T1000 (cell line): ENCODE data around the gene LRIG2.
"Not testable (repeated sequence)": the region's sequence is repeated elsewhere in the genome, so short reads cannot be mapped to it uniquely, and the experiment has no call there.

Experiments
- DNase-seq: peaks from one replicate; lab custom pipeline; 2025; ENCODE audit warnings: mixed read lengths; lab: John Stamatoyannopoulos, UW

Gene LRIG2, protein sequence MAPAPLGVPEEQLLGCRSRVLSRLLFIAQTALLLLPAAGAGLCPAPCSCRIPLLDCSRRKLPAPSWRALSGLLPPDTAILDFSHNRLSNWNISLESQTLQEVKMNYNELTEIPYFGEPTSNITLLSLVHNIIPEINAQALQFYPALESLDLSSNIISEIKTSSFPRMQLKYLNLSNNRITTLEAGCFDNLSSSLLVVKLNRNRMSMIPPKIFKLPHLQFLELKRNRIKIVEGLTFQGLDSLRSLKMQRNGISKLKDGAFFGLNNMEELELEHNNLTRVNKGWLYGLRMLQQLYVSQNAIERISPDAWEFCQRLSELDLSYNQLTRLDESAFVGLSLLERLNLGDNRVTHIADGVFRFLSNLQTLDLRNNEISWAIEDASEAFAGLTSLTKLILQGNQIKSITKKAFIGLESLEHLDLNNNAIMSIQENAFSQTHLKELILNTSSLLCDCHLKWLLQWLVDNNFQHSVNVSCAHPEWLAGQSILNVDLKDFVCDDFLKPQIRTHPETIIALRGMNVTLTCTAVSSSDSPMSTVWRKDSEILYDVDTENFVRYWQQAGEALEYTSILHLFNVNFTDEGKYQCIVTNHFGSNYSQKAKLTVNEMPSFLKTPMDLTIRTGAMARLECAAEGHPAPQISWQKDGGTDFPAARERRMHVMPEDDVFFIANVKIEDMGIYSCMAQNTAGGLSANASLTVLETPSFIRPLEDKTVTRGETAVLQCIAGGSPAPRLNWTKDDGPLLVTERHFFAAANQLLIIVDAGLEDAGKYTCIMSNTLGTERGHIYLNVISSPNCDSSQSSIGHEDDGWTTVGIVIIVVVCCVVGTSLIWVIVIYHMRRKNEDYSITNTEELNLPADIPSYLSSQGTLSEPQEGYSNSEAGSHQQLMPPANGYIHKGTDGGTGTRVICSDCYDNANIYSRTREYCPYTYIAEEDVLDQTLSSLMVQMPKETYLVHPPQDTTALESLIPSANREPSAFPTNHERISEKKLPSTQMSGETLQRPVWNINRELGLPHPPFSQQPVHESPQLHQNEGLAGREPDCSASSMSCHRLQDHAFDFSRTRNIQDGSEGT

GRCh38 chr1:113072757-113073478, at the start of gene LRIG2:
TSS of gene LRIG2 (plus strand) at chr1:113073198. CDS start at chr1:113073407, 209 bp downstream.
- DNase-seq, result peak; percentile 94

DNA sequence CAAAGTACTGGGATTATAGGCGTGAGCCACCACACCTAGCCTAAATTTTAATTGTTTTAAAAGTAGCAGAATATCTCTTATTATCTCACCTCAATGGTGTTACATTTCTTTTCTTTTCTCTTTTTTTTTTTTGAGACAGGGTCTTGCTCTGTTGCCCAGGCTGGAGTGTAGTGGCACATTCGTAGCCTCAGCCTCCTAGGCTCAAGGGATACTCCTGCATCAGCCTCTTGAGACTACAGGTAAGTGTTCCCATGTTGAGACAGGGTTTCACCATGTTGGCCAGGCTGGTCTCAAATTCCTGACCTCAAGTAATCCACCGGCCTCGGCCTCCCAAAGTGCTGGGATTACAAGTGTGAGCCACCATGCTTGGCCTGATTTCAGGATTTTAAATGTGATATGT, 49.7 kb upstream of the LRIG2 start:
- DNase-seq, result not testable (repeated sequence)

- DNase-seq, result no peak
Observed at GRCh38 chr1:113027007-113027406, 46.0 kb upstream of the LRIG2 start.

- no peak for DNase-seq
Observed at GRCh38 chr1:113027449-113027848, 45.5 kb upstream of the LRIG2 start.

DNA sequence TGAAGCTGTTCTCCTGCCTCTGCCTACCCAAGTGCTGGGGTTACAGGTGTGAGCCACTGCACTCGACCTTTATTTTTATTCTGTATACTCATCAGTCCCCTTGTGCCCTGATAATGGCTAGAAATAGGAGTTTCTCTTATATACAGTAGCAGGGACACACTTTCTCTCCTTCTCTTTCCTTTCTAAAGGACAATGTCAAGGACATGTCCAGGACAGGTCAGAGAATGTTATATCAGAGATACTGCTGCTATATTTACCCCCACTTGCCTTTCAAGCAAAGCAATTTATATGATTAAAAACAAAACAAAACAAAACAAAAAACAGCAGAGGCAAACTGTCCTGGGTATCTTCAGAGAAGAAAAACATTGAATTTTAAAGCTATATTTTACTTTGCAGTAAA, 43.2 kb upstream of the LRIG2 start:
- no peak for DNase-seq

DNA sequence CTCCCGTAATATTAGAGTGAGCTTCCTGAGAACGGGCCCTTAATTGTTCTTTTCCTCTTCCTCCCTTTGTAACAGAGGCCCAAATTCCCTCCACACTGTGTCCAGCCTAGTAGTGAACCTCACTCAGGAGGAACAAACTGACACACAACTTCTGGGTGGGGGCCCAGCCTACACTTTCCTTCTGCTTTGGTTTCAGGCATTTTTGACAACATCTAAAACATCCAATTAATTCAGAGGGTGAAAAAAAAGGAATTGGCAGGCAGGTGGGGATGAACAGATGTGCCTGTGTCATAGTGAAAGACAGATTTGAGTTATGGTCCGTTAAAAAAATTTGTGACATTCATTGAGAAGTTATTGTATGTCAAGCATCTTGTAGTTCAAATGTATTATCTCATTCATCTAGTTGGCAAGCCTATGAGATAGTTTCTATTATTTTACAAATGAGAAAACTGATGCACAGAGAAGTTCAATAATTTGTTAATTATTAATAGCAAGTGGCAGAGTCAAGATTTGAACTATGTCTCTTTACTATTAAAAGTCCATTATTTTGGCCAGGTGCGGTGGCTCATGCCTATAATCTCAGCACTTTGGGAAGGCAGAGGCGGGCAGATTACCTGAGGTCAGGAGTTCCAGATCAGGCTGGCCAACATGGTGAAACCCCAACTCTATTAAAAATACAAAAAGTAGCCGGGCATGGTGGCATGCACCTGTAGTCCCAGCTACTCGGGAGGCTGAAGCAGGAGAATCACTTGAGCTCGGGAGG, 41.6 kb upstream of the LRIG2 start:
- DNase-seq, result no peak

DNA sequence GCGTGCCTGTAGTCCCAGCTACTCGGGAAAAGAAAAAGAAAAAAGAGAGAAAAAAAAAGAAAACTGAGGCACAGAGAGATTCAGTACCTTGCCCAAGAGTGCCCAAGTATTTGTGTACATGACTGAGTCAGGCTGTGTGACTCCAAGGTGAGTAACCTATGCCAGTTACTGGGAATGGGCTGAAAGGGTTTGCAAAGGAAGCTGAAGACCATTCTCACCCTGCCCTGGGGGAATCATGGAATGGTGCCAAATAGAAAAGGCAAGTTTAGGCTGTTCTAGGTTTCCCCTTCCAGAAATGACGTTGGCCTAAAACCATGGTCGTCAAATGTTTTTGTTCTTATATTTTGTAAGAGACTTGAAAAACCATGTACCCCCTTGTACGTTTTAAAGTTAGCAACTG, 37.9 kb upstream of the LRIG2 start:
- no peak for DNase-seq

DNA sequence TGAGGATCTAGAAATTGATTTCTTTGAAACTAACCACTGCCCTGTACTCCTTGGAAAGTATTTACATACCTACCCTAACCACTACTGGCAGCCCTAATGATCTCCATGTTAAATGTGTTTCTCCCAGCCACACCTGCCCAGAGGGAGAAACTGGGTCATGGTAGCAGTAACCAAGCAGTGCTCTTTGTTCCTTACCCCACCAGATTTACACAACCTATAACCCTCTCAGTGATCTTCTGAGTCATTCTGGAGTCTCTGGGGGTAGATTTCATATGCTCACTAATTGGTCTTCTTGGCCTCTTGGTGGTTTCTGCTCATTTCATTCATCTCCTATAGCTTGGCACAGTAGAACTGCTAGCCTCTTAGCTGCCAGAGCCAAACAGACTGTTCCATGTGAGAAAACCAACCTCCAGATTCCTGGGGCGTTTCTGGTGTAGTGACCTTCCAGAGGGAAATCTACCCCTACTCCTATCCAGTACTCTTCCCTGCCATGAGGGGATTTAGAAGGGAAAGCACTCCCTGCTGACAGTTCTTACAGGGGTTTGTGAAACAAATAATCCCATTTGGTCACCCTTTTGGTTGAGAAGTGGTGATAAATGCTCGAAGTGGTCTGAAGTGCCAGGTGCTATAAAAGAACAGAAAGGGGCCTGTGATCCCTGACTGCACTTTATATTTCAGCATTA, 36.2 kb upstream of the LRIG2 start:
- no peak for DNase-seq

- no peak for DNase-seq
Observed at GRCh38 chr1:113040041-113040440, 33.0 kb upstream of the LRIG2 start.

GRCh38 chr1:113040718-113041412, 32.1 kb upstream of the LRIG2 start:
- no peak for DNase-seq

- DNase-seq, result no peak
Observed at GRCh38 chr1:113041569-113042284, 31.3 kb upstream of the LRIG2 start.

DNA sequence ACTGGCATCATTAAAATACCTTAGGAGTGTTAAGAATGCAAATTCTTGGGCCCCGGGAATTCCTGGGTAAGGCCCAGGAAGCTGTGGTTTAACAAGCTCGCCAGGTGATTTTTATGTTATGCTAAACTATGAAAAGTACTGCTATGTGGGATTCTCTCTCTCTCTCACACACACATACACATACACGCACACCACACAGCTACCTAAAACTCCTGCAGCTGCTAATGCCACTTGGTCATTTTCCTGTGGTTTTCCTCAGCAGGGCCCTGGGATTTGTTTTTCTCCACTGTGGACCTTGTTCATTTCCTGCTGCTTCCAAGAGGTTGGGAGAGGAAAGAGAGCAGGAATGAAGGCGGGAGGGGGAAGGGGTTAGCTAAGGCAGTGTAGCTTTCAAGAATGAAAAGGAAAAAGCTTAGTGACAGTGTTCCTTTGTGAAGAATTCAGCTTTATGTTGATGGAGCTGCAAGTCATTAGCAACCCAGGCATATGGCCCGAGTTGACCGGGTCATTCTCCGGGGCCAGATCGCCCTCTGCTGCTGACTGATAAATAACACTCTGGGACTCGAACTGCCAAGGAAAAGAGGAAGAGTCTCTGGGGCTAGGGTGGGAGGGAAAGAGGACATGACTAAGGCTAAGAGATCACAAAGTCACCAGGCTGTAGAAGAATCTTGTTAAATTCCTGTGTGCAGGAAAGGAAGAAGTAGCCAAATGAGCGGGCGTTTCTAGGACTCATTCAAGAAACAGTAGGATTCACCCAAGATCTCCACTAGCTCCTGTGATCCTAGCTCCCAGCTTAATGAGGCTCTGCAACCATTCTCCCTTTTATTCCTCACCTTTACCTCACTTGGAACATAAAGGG, 30.5 kb upstream of the LRIG2 start:
- DNase-seq, result peak; percentile 62

- DNase-seq, result not testable (repeated sequence)
Observed at GRCh38 chr1:113043144-113043488, 29.9 kb upstream of the LRIG2 start.

DNA sequence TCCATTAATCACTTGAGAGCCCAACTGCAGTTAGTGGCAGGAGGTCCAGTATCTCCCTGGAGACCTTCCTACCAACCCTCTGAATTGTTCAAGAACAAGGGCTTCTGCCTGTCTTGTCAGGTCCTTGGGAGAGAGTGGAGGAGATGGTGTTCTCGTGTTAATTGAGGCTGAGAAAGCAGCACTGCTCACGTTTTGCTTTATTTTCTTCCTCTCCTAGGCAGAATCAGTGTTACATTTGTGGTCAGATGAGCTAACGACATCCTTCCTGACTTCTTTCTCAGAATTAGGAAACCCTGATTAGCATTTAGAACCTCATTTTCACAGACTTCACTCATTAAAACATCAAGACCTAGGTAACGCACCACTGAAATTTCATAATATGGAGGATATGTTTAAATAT, 26.4 kb upstream of the LRIG2 start:
- DNase-seq, result no peak

DNA sequence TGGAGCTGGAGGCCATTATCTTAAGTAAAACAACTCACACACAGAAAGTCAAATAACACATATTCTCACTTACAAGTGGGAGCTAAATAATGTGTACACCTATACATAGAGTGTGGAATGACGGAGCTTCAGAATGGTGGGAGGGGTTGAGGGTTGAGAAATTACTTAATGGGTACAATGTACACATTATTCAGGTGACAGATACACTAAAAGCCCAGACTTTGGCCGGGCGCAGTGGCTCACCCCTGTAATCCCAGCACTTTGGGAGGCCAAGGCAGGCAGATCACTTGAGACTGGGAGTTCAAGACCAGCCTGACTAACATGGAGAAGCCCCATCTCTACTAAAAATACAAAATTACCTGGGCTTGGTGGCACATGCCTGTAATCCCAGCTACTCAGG, 24.9 kb upstream of the LRIG2 start:
- no peak for DNase-seq

GRCh38 chr1:113053344-113054126, 19.5 kb upstream of the LRIG2 start:
- DNase-seq, result no peak

- DNase-seq, result no peak
Observed at GRCh38 chr1:113055570-113055969, 17.4 kb upstream of the LRIG2 start.

GRCh38 chr1:113057006-113057405, 16.0 kb upstream of the LRIG2 start:
- no peak for DNase-seq
